ENCODE results near the gene DENND1A. TPM values are rescaled to one million over a fixed set of nuclear protein-coding genes. Genes with fewer than 3 reads are reported as not detected.

The DENND1A gene
- total and polyA plus RNA-seq, 2 experiments from 2014 or later = 13.1 to 28.7 TPM

DNA sequence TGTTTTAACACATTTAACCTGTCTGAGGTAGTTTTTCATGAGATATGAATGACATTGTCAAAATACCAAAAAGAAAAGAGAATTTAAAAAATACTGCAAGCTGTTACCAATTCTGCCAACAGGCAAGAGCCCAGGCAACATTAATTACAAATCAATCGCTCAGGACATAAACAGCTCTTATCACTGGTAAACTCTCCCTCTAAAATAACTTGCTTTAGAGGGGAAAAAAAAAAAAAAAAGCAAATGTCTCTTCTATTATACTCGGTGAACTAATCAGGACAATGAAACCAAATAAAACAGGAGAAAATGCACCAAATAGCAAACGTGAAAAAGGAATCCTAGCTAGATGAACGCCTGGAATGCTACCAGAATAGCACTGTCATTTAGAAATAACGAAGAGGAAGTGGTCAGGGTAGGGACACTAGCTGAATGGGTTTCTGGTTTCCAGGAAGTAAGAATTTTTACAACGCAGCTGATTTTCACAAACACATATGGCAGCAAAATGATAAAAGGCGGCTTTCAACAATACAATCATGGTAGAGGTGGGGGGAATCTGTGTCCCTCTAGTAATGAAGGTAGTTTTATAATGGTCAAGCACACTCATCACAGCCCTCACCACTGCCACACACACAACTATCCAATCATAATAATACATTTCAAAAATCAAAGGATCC lies 94.9 kb downstream of the DENND1A start:
- H3K27me3 ChIP-seq (ENCODE audit: insufficient read depth) = no peaks in the 10 kb centered on the region
- ATAC-seq (peak; percentile 64), DNase-seq (ENCODE audit: low spot score) (peak; percentile 43)
- peaks cover 36% of the 10 kb centered on the region for H3K79me2 ChIP-seq (replicated peaks; ENCODE audit: insufficient read depth)
- Mint-ChIP-seq H3K27me3 (ENCODE audit: insufficient read depth, low read depth, poor library complexity) (no peaks in the 10 kb centered on the region), H3K27ac (peak overlapping the region; percentile 64), H3K4me1 (peaks cover 55% of the 10 kb centered on the region), H3K9me3 (0 out of 3 replicates have a peak, but pooled peaks cover 4% of the 10 kb centered on the region), H3K36me3 (ENCODE audit: low read depth) (peaks cover 8% of the 10 kb centered on the region; the same call in 2 of the 3 replicates), H3K4me3 (0 out of 3 replicates have a peak overlapping the region, but pooled peaks have one; percentile 3)
- no peaks in the 10 kb centered on the region for H3K9me2 ChIP-seq (ENCODE audit: insufficient read depth)
- H3F3A ChIP-seq (replicated peaks; ENCODE audit: low read depth) = no peaks in the 10 kb centered on the region
- no peaks in the 10 kb centered on the region for H4K20me1 ChIP-seq (replicated peaks; ENCODE audit: insufficient read depth)
- H3K4me2 ChIP-seq = peak overlapping the region; percentile 42
- H2AFZ ChIP-seq = no peak overlapping the region
- H3K4me3 ChIP-seq = no peak overlapping the region
- peaks cover 38% of the 10 kb centered on the region for H3K4me1 ChIP-seq (ENCODE audit: insufficient read depth)
- H3K36me3 ChIP-seq (ENCODE audit: insufficient read depth) = no peaks in the 10 kb centered on the region
- H3K27ac ChIP-seq (ENCODE audit: low read depth) = no peak overlapping the region; the same call in 1 of the 2 replicates
- TF ChIP-seq, protein P1, sequence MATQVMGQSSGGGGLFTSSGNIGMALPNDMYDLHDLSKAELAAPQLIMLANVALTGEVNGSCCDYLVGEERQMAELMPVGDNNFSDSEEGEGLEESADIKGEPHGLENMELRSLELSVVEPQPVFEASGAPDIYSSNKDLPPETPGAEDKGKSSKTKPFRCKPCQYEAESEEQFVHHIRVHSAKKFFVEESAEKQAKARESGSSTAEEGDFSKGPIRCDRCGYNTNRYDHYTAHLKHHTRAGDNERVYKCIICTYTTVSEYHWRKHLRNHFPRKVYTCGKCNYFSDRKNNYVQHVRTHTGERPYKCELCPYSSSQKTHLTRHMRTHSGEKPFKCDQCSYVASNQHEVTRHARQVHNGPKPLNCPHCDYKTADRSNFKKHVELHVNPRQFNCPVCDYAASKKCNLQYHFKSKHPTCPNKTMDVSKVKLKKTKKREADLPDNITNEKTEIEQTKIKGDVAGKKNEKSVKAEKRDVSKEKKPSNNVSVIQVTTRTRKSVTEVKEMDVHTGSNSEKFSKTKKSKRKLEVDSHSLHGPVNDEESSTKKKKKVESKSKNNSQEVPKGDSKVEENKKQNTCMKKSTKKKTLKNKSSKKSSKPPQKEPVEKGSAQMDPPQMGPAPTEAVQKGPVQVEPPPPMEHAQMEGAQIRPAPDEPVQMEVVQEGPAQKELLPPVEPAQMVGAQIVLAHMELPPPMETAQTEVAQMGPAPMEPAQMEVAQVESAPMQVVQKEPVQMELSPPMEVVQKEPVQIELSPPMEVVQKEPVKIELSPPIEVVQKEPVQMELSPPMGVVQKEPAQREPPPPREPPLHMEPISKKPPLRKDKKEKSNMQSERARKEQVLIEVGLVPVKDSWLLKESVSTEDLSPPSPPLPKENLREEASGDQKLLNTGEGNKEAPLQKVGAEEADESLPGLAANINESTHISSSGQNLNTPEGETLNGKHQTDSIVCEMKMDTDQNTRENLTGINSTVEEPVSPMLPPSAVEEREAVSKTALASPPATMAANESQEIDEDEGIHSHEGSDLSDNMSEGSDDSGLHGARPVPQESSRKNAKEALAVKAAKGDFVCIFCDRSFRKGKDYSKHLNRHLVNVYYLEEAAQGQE (IDR thresholded peaks at IDR 0.05; ENCODE audit: unreplicated experiment) = no peak
- no peak for TF ChIP-seq ZNF331 (CRISPR knock-in tag; IDR thresholded peaks at IDR 0.05; ENCODE audit: low read depth)

DNA sequence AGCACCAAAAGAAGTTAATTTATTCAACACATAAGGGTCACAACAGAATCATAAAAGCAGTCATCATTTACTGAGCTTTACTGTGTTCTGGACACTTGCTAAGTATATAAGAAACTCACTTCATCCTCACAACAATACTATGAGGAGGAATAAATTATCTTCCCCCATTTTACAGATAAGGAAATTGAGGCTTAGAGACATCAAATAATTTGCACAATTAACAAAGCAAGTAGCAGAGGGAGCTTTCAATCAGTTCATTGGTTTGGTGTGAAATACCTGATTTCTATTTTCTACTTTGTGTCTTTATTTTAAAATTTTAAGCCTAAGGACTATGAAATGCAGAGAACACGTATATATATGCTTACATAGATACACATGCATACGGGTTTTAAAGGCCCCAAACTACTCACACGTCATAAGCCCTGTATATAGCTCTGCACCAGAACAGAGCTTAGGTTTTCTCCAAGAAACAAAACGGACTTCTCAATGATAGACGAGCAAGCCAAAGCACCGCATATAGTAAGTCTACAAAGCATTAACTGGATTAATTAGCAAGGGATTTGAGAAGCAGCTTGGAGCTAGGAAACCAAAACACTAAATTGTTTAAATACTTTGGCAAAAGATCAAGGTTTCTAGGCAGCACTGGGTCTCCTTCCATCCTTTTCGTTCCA lies 95.6 kb downstream of the DENND1A start:
- Histone ChIP-seq H3K4me1 (ENCODE audit: insufficient read depth) (peaks cover 31% of the 10 kb centered on the region), H4K20me1 (replicated peaks; ENCODE audit: insufficient read depth) (no peaks in the 10 kb centered on the region), H3K4me2 (peak overlapping the region; percentile 42), H3K9me2 (ENCODE audit: insufficient read depth) (no peaks in the 10 kb centered on the region), H3K27me3 (ENCODE audit: insufficient read depth) (no peaks in the 10 kb centered on the region), H3K36me3 (ENCODE audit: insufficient read depth) (no peaks in the 10 kb centered on the region), H3K27ac (ENCODE audit: low read depth) (no peak overlapping the region; the same call in 1 of the 2 replicates), H3F3A (replicated peaks; ENCODE audit: low read depth) (no peaks in the 10 kb centered on the region), H2AFZ (no peak overlapping the region), H3K79me2 (replicated peaks; ENCODE audit: insufficient read depth) (peaks cover 36% of the 10 kb centered on the region), H3K4me3 (no peak overlapping the region)
- H3K36me3 Mint-ChIP-seq (ENCODE audit: low read depth) = peaks cover 14% of the 10 kb centered on the region; the same call in 2 of the 3 replicates
- peaks cover 8% of the 10 kb centered on the region for H3K9me3 Mint-ChIP-seq
- H3K4me3 Mint-ChIP-seq = no peak overlapping the region
- H3K27me3 Mint-ChIP-seq (ENCODE audit: insufficient read depth, low read depth, poor library complexity) = no peaks in the 10 kb centered on the region
- peaks cover 50% of the 10 kb centered on the region for H3K4me1 Mint-ChIP-seq
- peak; percentile 43 for ATAC-seq
- peak overlapping the region; percentile 64 for H3K27ac Mint-ChIP-seq
- DNase-seq (ENCODE audit: low spot score) = no peak
- TF ChIP-seq JUNB (IDR thresholded peaks at IDR 0.05; ENCODE audit: unreplicated experiment) = no peak
- TF ChIP-seq, protein P2, sequence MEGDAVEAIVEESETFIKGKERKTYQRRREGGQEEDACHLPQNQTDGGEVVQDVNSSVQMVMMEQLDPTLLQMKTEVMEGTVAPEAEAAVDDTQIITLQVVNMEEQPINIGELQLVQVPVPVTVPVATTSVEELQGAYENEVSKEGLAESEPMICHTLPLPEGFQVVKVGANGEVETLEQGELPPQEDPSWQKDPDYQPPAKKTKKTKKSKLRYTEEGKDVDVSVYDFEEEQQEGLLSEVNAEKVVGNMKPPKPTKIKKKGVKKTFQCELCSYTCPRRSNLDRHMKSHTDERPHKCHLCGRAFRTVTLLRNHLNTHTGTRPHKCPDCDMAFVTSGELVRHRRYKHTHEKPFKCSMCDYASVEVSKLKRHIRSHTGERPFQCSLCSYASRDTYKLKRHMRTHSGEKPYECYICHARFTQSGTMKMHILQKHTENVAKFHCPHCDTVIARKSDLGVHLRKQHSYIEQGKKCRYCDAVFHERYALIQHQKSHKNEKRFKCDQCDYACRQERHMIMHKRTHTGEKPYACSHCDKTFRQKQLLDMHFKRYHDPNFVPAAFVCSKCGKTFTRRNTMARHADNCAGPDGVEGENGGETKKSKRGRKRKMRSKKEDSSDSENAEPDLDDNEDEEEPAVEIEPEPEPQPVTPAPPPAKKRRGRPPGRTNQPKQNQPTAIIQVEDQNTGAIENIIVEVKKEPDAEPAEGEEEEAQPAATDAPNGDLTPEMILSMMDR (conservative IDR thresholded peaks at IDR 0.05; ENCODE audit: low read depth in 2 of 2) = no peak
- no peak for TF ChIP-seq ZNF114 (CRISPR knock-in tag; IDR thresholded peaks at IDR 0.05)
- TF ChIP-seq, protein P3, sequence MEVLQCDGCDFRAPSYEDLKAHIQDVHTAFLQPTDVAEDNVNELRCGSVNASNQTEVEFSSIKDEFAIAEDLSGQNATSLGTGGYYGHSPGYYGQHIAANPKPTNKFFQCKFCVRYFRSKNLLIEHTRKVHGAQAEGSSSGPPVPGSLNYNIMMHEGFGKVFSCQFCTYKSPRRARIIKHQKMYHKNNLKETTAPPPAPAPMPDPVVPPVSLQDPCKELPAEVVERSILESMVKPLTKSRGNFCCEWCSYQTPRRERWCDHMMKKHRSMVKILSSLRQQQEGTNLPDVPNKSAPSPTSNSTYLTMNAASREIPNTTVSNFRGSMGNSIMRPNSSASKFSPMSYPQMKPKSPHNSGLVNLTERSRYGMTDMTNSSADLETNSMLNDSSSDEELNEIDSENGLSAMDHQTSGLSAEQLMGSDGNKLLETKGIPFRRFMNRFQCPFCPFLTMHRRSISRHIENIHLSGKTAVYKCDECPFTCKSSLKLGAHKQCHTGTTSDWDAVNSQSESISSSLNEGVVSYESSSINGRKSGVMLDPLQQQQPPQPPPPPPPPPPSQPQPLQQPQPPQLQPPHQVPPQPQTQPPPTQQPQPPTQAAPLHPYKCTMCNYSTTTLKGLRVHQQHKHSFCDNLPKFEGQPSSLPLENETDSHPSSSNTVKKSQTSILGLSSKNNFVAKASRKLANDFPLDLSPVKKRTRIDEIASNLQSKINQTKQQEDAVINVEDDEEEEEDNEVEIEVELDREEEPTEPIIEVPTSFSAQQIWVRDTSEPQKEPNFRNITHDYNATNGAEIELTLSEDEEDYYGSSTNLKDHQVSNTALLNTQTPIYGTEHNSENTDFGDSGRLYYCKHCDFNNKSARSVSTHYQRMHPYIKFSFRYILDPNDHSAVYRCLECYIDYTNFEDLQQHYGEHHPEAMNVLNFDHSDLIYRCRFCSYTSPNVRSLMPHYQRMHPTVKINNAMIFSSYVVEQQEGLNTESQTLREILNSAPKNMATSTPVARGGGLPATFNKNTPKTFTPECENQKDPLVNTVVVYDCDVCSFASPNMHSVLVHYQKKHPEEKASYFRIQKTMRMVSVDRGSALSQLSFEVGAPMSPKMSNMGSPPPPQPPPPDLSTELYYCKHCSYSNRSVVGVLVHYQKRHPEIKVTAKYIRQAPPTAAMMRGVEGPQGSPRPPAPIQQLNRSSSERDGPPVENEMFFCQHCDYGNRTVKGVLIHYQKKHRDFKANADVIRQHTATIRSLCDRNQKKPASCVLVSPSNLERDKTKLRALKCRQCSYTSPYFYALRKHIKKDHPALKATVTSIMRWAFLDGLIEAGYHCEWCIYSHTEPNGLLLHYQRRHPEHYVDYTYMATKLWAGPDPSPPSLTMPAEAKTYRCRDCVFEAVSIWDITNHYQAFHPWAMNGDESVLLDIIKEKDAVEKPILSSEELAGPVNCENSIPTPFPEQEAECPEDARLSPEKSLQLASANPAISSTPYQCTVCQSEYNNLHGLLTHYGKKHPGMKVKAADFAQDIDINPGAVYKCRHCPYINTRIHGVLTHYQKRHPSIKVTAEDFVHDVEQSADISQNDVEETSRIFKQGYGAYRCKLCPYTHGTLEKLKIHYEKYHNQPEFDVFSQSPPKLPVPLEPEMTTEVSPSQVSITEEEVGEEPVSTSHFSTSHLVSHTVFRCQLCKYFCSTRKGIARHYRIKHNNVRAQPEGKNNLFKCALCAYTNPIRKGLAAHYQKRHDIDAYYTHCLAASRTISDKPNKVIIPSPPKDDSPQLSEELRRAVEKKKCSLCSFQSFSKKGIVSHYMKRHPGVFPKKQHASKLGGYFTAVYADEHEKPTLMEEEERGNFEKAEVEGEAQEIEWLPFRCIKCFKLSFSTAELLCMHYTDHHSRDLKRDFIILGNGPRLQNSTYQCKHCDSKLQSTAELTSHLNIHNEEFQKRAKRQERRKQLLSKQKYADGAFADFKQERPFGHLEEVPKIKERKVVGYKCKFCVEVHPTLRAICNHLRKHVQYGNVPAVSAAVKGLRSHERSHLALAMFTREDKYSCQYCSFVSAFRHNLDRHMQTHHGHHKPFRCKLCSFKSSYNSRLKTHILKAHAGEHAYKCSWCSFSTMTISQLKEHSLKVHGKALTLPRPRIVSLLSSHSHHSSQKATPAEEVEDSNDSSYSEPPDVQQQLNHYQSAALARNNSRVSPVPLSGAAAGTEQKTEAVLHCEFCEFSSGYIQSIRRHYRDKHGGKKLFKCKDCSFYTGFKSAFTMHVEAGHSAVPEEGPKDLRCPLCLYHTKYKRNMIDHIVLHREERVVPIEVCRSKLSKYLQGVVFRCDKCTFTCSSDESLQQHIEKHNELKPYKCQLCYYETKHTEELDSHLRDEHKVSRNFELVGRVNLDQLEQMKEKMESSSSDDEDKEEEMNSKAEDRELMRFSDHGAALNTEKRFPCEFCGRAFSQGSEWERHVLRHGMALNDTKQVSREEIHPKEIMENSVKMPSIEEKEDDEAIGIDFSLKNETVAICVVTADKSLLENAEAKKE (CRISPR knock-in tag; IDR thresholded peaks at IDR 0.05) = no peak
